Body of pancreas (tissue), 4 donors: ENCODE data around the gene ROR1.

Source experiments
- CTCF ChIP-seq, 7 experiments: fragments of 450-650 bp in 4 of 7; fragments of 200-600 bp in 3 of 7; sonication (generic) in 3 of 7; IDR thresholded peaks; one replicate each; pipeline ENCODE4 v1.5.1; 2016 to 2019; ENCODE audit warnings: antibody characterized with exemption in 7 of 7
- POLR2A ChIP-seq, 3 donors: fragments of 450-650 bp; IDR thresholded peaks; one replicate each; pipeline ENCODE4 v1.6.1; 2016; ENCODE audit warnings: antibody characterized with exemption in 3 of 3, mild to moderate bottlenecking in 2 of 3

GRCh38 chr1:64147759-64148158 is 373.9 kb downstream of the ROR1 start:
- TF ChIP-seq POLR2A (IDR thresholded peaks at IDR 0.05) (no peak), CTCF (IDR thresholded peaks at IDR 0.05) (no peak)
